Gastroesophageal sphincter (tissue), 3 donors: Measurements from ENCODE around the gene SLC6A13.

ENCODE experiments used
- CTCF ChIP-seq, 4 experiments: fragments of 200-600 bp in 2 of 4; fragments of 450-650 bp in 2 of 4; sonication (generic) in 1 of 4; IDR thresholded peaks; one replicate each; pipeline ENCODE4 v1.5.1; 2017 to 2019; ENCODE audit warnings: antibody characterized with exemption in 4 of 4, mild to moderate bottlenecking in 2 of 4, moderate library complexity in 2 of 4
- EP300 ChIP-seq: sonication (generic); formaldehyde crosslinking; IDR thresholded peaks from one replicate; pipeline ENCODE4 v1.6.1; 2017; ENCODE audit warnings: antibody characterized with exemption, mild to moderate bottlenecking
- POLR2A ChIP-seq, 2 donors: fragments of 450-650 bp; IDR thresholded peaks; one replicate each; pipeline ENCODE4 v1.6.1; 2017; ENCODE audit warnings: antibody characterized with exemption in 2 of 2, mild to moderate bottlenecking in 2 of 2, moderate library complexity in 1 of 2
- POLR2AphosphoS5 ChIP-seq: sonication (generic); formaldehyde crosslinking; IDR thresholded peaks from one replicate; pipeline ENCODE4 v1.6.1; 2017; ENCODE audit warnings: antibody characterized with exemption

- TF ChIP-seq CTCF (IDR thresholded peaks at IDR 0.05), result no peak
- TF ChIP-seq POLR2A (IDR thresholded peaks at IDR 0.05), result no peak
- TF ChIP-seq POLR2AphosphoS5, result no peak
- no peak for TF ChIP-seq EP300
Observed at GRCh38 chr12:186006-186625, 76.5 kb downstream of the SLC6A13 start.
